Left lung (tissue), 14 donors: ENCODE results near the gene TTLL12. TPM values are rescaled to one million over a fixed set of nuclear protein-coding genes. Genes with fewer than 3 reads are reported as not detected.
A peak's percentile ranks its signal among the peaks of the same experiment; 100 is the strongest.

Experiments
- ATAC-seq: fragments of 200-7000 bp; cut with Tn5 transposase; one replicate; pipeline ENCODE4 v1.9.1; 2020; ENCODE audit warnings: moderate library complexity
- DNase-seq, 4 donors: peaks; one replicate each; pipeline ENCODE4 v3.0.0-alpha.2; 2013 to 2020
- H3K27ac ChIP-seq, 2 donors: fragments of 200-600 bp; sonication (generic) in 1 of 2; one replicate each; pipeline versions ENCODE4 v1.5.0 to v1.8.0; 2020 to 2021
- H3K27me3 ChIP-seq, 2 donors: fragments of 200-600 bp; sonication (generic) in 1 of 2; one replicate each; pipeline versions ENCODE4 v1.5.0 to v1.8.0; 2020 to 2021
- H3K36me3 ChIP-seq, 2 donors: fragments of 200-600 bp; sonication (generic) in 1 of 2; one replicate each; pipeline versions ENCODE4 v1.5.0 to v1.8.0; 2020 to 2021
- H3K4me1 ChIP-seq, 2 donors: fragments of 200-600 bp; one replicate each; pipeline ENCODE4 v1.8.0; 2021
- H3K4me3 ChIP-seq, 2 donors: fragments of 200-600 bp; sonication (generic) in 1 of 2; one replicate each; pipeline versions ENCODE4 v1.5.0 to v1.8.0; 2020 to 2021; ENCODE audit warnings: mild to moderate bottlenecking in 1 of 2
- H3K9me3 ChIP-seq, 2 donors: fragments of 200-600 bp; sonication (generic) in 1 of 2; one replicate each; pipeline versions ENCODE4 v1.5.0 to v1.8.0; 2020 to 2021
- CTCF ChIP-seq, 2 donors: fragments of 200-600 bp; sonication (generic) in 1 of 2; IDR thresholded peaks; one replicate each; pipeline versions ENCODE4 v1.5.0 to v1.8.0; 2021; ENCODE audit warnings: antibody characterized with exemption in 2 of 2
- intact Hi-C, 2 donors: fragments of 100-400 bp; cut with DNase I; formaldehyde crosslinking; loops; one replicate each; pipeline versions ENCODE4 v1.11.2 to v1.14.2; 2022
- long read RNA-seq, 12 donors: library from polyadenylated mRNA in 2 of 12; unstranded in 2 of 12; transcript quantifications; one replicate each; pipeline ENCODE4 v2.0.0 and lab custom pipeline, GENCODE V29; 2019 to 2026
- polyA plus RNA-seq, 6 donors: library from polyadenylated mRNA; unstranded; fragments of 120-200 nt; gene quantifications; one replicate each; pipeline ENCODE4 v1.2.1, GENCODE V29; 2013; ENCODE audit not compliant: insufficient read length in 6 of 6
- total RNA-seq, 2 donors: library from RNA; stranded (reverse); fragmentation: NEBNext Ultra II Directional; extraction: Animal tissue kit (Norgen Biotek cat#: 25700); gene quantifications; one replicate each; pipeline ENCODE4 v1.2.1, GENCODE V29; 2021
- donor health status: DM: no; HTN: yes; CAD: no.
- donor health status: DM: no; HTN: no; CAD: no.

Gene TTLL12
- 10 to 100 TPM; 26.4 to 42.1 TPM for total RNA-seq
- polyA plus RNA-seq, result 10 to 100 TPM; 18.3 to 33.3 (median 21.9) TPM
- long read RNA-seq, donor 1, transcript TTLL12-201 (14 exons, 3,385 nt), result major isoform, 5 of 7 reads
- long read RNA-seq, donor 1, partial matches to known transcripts, result 0 of 7 reads
- long read RNA-seq, donor 1, other reads (novel, unspliced or antisense), result 0 of 7 reads
- long read RNA-seq, donor 2, partial matches to known transcripts, result 0 of 4 reads
- long read RNA-seq, donor 2, other reads (novel, unspliced or antisense), result 0 of 4 reads
- long read RNA-seq, donor 3, transcript TTLL12-201 (14 exons, 3,385 nt), result major isoform, 9 of 9 reads
- long read RNA-seq, donor 3, partial matches to known transcripts, result 0 of 9 reads
- long read RNA-seq, donor 3, other reads (novel, unspliced or antisense), result 0 of 9 reads
- long read RNA-seq, donor 4, partial matches to known transcripts, result 0 of 3 reads
- long read RNA-seq, donor 4, other reads (novel, unspliced or antisense), result 1 of 3 reads
- long read RNA-seq, donor 5, partial matches to known transcripts, result 10 of 15 reads
- long read RNA-seq, donor 5, other reads (novel, unspliced or antisense), result 0 of 15 reads
- long read RNA-seq, donor 6, partial matches to known transcripts, result 0 of 5 reads
- long read RNA-seq, donor 6, other reads (novel, unspliced or antisense), result 0 of 5 reads
- long read RNA-seq, donor 7, transcript TTLL12-201 (14 exons, 3,385 nt), result major isoform, 8 of 8 reads
- long read RNA-seq, donor 7, partial matches to known transcripts, result 0 of 8 reads
- long read RNA-seq, donor 7, other reads (novel, unspliced or antisense), result 0 of 8 reads
- long read RNA-seq, donor 8, transcript TTLL12-201 (14 exons, 3,385 nt), result major isoform, 13 of 14 reads
- long read RNA-seq, donor 8, partial matches to known transcripts, result 0 of 14 reads
- long read RNA-seq, donor 8, other reads (novel, unspliced or antisense), result 0 of 14 reads
- long read RNA-seq, donor 9, result 0 reads
- long read RNA-seq, donor 10, transcript TTLL12-201 (14 exons, 3,385 nt), result major isoform, 6 of 6 reads
- long read RNA-seq, donor 10, partial matches to known transcripts, result 0 of 6 reads
- long read RNA-seq, donor 10, other reads (novel, unspliced or antisense), result 0 of 6 reads
- long read RNA-seq, donor 11, transcript TTLL12-201 (14 exons, 3,385 nt), result major isoform, 6 of 6 reads
- long read RNA-seq, donor 11, partial matches to known transcripts, result 0 of 6 reads
- long read RNA-seq, donor 11, other reads (novel, unspliced or antisense), result 0 of 6 reads
- long read RNA-seq, donor 12, transcript TTLL12-201 (14 exons, 3,385 nt), result major isoform, 7 of 7 reads
- long read RNA-seq, donor 12, partial matches to known transcripts, result 0 of 7 reads
- long read RNA-seq, donor 12, other reads (novel, unspliced or antisense), result 0 of 7 reads

- intact Hi-C loops, result no loop called here
- H3K36me3 ChIP-seq, result peaks cover 0 to 10% of the 10 kb centered on the region in 2 donors
- no peak for TF ChIP-seq CTCF (IDR thresholded peaks at IDR 0.05)
- peak within 1 kb of the TSS; percentile 59 to 73 for H3K4me3 ChIP-seq
- ATAC-seq (peak; percentile 31), DNase-seq (peak; percentile 56 to 92 (median 62))
- peaks cover 10 to 33% of the 10 kb centered on the region in 2 donors for H3K4me1 ChIP-seq
- no peaks in the 10 kb centered on the region for H3K9me3 ChIP-seq
- H3K27ac ChIP-seq, result peak within 1 kb of the TSS; percentile 89 to 97
- no peaks in the 10 kb centered on the region for H3K27me3 ChIP-seq
Measured at GRCh38 chr22:43186272-43187170, at the start of gene TTLL12. TTLL12 (minus strand) TSS chr22:43187134; CDS start chr22:43187069, 65 bp downstream.

- intact Hi-C loops, result loop anchor here in 1 of 2 donors (10.0 kb wide), 1 partner anchor 109 kb away; the partner anchor contains the start of gene SCUBE1
Measured at GRCh38 chr22:43235445-43236409, 48.8 kb upstream of the TTLL12 start.

GRCh38 chr22:43234264-43234988 lies 47.5 kb upstream of the TTLL12 start:
- H3K4me1 ChIP-seq, result peaks cover 0 to 13% of the 10 kb centered on the region in 2 donors
- intact Hi-C loops, result loop anchor here in 1 of 2 donors (5.0 to 10.0 kb wide), 2 partner anchors 110 to 153 kb away; partner anchors contain the start of gene SCUBE1
- TF ChIP-seq CTCF (IDR thresholded peaks at IDR 0.05), result no peak
- H3K4me3 ChIP-seq, result no peak overlapping the region
- DNase-seq (no peak), ATAC-seq (no peak)
- no peaks in the 10 kb centered on the region for H3K9me3 ChIP-seq
- H3K27ac ChIP-seq, result no peak overlapping the region
- H3K27me3 ChIP-seq, result no peaks in the 10 kb centered on the region
- H3K36me3 ChIP-seq, result no peaks in the 10 kb centered on the region

More at GRCh38 chr22:43235445-43236409, 48.8 kb upstream of the TTLL12 start:
- no peak for DNase-seq
- H3K9me3 ChIP-seq, result no peaks in the 10 kb centered on the region
- peaks cover 0 to 13% of the 10 kb centered on the region in 2 donors for H3K4me1 ChIP-seq
- no peak for TF ChIP-seq CTCF (IDR thresholded peaks at IDR 0.05)
- no peak overlapping the region for H3K27ac ChIP-seq
- no peak for ATAC-seq
- H3K27me3 ChIP-seq, result no peaks in the 10 kb centered on the region
- no peak overlapping the region for H3K4me3 ChIP-seq
- no peaks in the 10 kb centered on the region for H3K36me3 ChIP-seq
